ENCODE results near the gene BHLHE41. TPM values are rescaled to one million over a fixed set of nuclear protein-coding genes. Genes with fewer than 3 reads are reported as not detected.

BHLHE41 gene
- total and polyA plus RNA-seq, 2 donors: 0.61 to 9.8 TPM

DNA sequence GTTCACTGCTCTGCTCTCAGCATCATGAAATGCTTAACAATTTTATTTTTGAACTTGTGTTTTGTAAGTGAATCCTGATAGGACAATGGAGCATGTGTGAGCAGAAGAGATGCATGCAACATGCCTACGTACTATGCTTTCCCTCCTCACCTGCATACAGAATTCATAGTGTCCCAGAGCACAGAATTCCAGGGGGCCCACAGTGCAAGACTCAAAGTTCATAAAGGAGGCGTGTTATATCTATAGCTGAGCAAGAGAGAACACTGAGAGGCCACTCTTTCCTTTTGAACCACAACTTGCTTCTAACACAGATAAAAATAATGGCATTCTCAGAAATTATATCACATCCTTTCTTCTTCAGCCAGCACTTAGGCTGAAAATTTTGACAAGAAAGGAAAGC lies 28.8 kb downstream of the BHLHE41 start:
- Histone ChIP-seq H3K9me3 (ENCODE audit: control insufficient read depth in 2 of 2, insufficient read depth in 1 of 2, low read length in 1 of 2) (no peaks in the 10 kb centered on the region), H3K36me3 (ENCODE audit: control insufficient read depth in 2 of 2, insufficient read depth in 2 of 2, low read length in 1 of 2) (no peaks in the 10 kb centered on the region), H3K4me1 (ENCODE audit: control insufficient read depth in 2 of 2, insufficient read depth in 2 of 2, low read length in 2 of 2) (no peaks in the 10 kb centered on the region), H3K4me3 (ENCODE audit: low read length in 2 of 2) (no peak overlapping the region), H3K27me3 (ENCODE audit: control insufficient read depth in 2 of 2, insufficient read depth in 1 of 2, low read length in 1 of 2) (no peaks in the 10 kb centered on the region), H3K27ac (ENCODE audit: low read depth in 1 of 2, low read length in 1 of 2) (no peak overlapping the region)
- no peak for DNase-seq (ENCODE audit: low read depth in 6 of 9, low spot score in 9 of 9)
- WGBS: over 99% methylated on average over 2 of the region's 2 CpGs

DNA sequence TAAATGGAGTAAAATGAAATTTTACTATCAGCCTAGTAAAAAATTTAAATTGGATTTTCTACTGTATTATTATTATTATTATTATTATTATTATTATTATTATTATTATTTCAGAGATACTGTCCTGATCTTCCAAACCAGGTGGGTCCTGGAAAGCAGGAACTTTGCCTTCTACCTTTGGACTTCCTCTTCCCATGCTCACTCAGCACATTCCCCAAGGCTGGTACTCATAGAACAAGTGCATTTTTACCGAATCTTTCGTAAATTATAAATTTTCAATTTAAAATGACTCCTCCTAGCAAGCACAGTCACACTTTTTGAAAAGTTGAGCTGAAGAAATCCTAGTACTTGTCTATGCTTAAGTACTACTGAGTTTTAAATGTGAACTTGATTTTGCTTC lies 29.7 kb downstream of the BHLHE41 start:
- Histone ChIP-seq H3K4me1 (ENCODE audit: control insufficient read depth in 2 of 2, insufficient read depth in 2 of 2, low read length in 2 of 2) (no peaks in the 10 kb centered on the region), H3K27me3 (ENCODE audit: control insufficient read depth in 2 of 2, insufficient read depth in 1 of 2, low read length in 1 of 2) (no peaks in the 10 kb centered on the region), H3K27ac (ENCODE audit: low read depth in 1 of 2, low read length in 1 of 2) (no peak overlapping the region), H3K9me3 (ENCODE audit: control insufficient read depth in 2 of 2, insufficient read depth in 1 of 2, low read length in 1 of 2) (no peaks in the 10 kb centered on the region), H3K36me3 (ENCODE audit: control insufficient read depth in 2 of 2, insufficient read depth in 2 of 2, low read length in 1 of 2) (no peaks in the 10 kb centered on the region), H3K4me3 (ENCODE audit: low read length in 2 of 2) (no peak overlapping the region)
- 98% methylated on average over 2 of the region's 2 CpGs for WGBS
- no peak for DNase-seq (ENCODE audit: low read depth in 6 of 9, low spot score in 9 of 9)

DNA sequence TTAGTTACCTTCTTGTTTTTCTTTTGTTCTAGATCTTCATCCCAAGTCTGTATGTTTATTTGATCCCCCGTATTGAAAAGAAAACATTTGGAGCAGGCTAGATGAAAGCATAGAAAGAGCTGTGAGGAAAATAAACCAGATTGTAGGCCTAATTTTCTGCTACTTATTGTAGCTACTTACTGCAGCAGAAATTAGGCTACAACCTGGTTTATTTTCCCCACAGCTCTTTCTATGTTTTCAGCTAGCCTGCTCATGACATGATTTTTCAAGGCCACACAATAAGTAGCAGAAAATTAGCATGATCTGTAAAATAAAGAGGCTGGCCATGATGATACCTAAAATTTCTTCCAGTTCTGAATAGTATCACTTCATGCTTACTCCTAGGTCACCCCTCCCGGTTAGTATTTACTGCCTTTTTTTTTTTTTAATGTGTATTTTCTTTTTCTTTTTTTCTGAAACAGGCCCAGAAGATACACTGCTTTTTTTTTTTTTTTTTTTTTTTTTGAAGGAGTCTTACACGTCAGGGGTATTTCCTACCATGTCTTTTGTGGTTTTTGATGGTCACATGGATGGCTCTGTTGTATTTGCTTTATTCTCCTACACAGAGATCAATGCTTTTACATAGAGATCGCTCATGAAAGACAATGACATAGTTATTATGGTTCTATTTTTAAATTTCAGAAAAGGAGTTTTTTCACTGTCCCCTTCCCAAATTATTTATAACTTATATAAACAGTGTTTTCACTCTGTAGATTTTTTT lies 32.3 kb downstream of the BHLHE41 start:
- 71% methylated on average over 4 of the region's 4 CpGs for WGBS
- no peak for DNase-seq (ENCODE audit: low read depth in 6 of 9, low spot score in 9 of 9)

GRCh38 chr12:26091822-26092221 lies 33.0 kb downstream of the BHLHE41 start:
- Histone ChIP-seq H3K4me1 (ENCODE audit: control insufficient read depth in 2 of 2, insufficient read depth in 2 of 2, low read length in 2 of 2) (no peaks in the 10 kb centered on the region), H3K36me3 (ENCODE audit: control insufficient read depth in 2 of 2, insufficient read depth in 2 of 2, low read length in 1 of 2) (no peaks in the 10 kb centered on the region), H3K27me3 (ENCODE audit: control insufficient read depth in 2 of 2, insufficient read depth in 1 of 2, low read length in 1 of 2) (no peaks in the 10 kb centered on the region), H3K27ac (ENCODE audit: low read depth in 1 of 2, low read length in 1 of 2) (no peak overlapping the region), H3K9me3 (ENCODE audit: control insufficient read depth in 2 of 2, insufficient read depth in 1 of 2, low read length in 1 of 2) (no peaks in the 10 kb centered on the region), H3K4me3 (ENCODE audit: low read length in 2 of 2) (no peak overlapping the region)
- no peak for DNase-seq (ENCODE audit: low read depth in 6 of 9, low spot score in 9 of 9)
- 98% methylated on average over 6 of the region's 6 CpGs for WGBS

More for the DNA sequence above, 32.3 kb downstream of the BHLHE41 start:
- H3K9me3 ChIP-seq (ENCODE audit: control insufficient read depth in 2 of 2, insufficient read depth in 1 of 2, low read length in 1 of 2): no peaks in the 10 kb centered on the region
- H3K36me3 ChIP-seq (ENCODE audit: control insufficient read depth in 2 of 2, insufficient read depth in 2 of 2, low read length in 1 of 2): no peaks in the 10 kb centered on the region
- H3K4me3 ChIP-seq (ENCODE audit: low read length in 2 of 2): no peak overlapping the region
- H3K27me3 ChIP-seq (ENCODE audit: control insufficient read depth in 2 of 2, insufficient read depth in 1 of 2, low read length in 1 of 2): no peaks in the 10 kb centered on the region
- no peaks in the 10 kb centered on the region for H3K4me1 ChIP-seq (ENCODE audit: control insufficient read depth in 2 of 2, insufficient read depth in 2 of 2, low read length in 2 of 2)
- H3K27ac ChIP-seq (ENCODE audit: low read depth in 1 of 2, low read length in 1 of 2): no peak overlapping the region

DNA sequence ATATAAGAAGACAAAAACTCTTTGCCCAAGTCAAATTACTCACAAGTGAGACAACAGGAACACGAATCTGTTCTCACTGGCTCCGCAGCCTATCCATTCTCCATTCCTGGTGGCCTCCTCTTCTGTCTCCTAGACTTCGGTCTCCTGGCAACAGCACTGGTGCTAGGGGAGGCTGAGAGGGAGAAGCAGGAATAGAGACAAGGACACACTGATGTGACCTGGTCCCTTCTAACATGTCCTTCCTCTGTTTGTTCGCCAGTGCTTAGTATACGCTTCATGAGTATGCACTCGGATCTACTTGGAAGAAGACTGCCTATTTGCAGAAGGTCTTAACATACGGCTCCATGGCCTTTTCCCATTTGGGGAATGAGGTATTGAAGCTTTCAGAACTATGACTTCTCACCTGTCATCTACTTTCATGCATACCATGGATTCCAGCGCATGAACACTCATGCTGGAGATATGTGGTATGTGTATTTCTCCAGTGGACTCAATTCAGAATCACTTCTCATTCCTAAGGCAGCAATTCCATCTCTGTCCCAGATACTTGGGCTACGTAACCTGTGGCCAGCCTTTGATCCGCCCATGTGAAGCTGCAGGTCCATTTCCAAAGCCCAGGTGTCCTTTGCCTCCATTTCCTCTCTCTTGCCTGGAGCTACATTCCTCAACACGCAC lies 33.9 kb downstream of the BHLHE41 start:
- no peak for DNase-seq (ENCODE audit: low read depth in 6 of 9, low spot score in 9 of 9)
- H3K9me3 ChIP-seq (ENCODE audit: control insufficient read depth in 2 of 2, insufficient read depth in 1 of 2, low read length in 1 of 2): no peaks in the 10 kb centered on the region
- no peaks in the 10 kb centered on the region for H3K27me3 ChIP-seq (ENCODE audit: control insufficient read depth in 2 of 2, insufficient read depth in 1 of 2, low read length in 1 of 2)
- H3K4me1 ChIP-seq (ENCODE audit: control insufficient read depth in 2 of 2, insufficient read depth in 2 of 2, low read length in 2 of 2): no peaks in the 10 kb centered on the region
- 89% methylated on average over 11 of the region's 11 CpGs for whole genome bisulfite sequencing
- no peaks in the 10 kb centered on the region for H3K36me3 ChIP-seq (ENCODE audit: control insufficient read depth in 2 of 2, insufficient read depth in 2 of 2, low read length in 1 of 2)
- H3K4me3 ChIP-seq (ENCODE audit: low read length in 2 of 2): no peak overlapping the region
- H3K27ac ChIP-seq (ENCODE audit: low read depth in 1 of 2, low read length in 1 of 2): no peak overlapping the region

DNA sequence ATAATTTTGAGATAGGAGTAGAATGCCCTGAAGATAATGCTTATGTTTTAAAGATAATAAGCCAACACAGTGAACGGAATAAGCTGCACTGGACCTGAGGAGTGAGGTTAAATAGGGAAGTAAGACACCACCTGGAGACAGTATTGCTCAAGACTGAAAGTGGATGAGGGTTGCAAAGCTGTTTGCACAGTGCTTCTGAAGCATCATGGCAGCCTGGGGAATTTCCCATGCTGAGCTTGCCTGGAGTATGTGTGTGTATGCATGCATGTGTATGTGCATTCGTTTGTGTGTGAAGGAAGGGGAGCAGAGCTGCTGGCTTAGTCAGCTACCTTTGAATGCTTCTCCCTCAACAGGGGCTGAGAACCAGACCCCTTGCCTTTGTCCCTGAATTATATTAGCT lies 35.8 kb downstream of the BHLHE41 start:
- no peaks in the 10 kb centered on the region for H3K9me3 ChIP-seq (ENCODE audit: control insufficient read depth in 2 of 2, insufficient read depth in 1 of 2, low read length in 1 of 2)
- peak in 1 of 9 donors; percentile 18 for DNase-seq (ENCODE audit: low read depth in 6 of 9, low spot score in 9 of 9)
- no peak overlapping the region for H3K4me3 ChIP-seq (ENCODE audit: low read length in 2 of 2)
- no peaks in the 10 kb centered on the region for H3K4me1 ChIP-seq (ENCODE audit: control insufficient read depth in 2 of 2, insufficient read depth in 2 of 2, low read length in 2 of 2)
- no peaks in the 10 kb centered on the region for H3K36me3 ChIP-seq (ENCODE audit: control insufficient read depth in 2 of 2, insufficient read depth in 2 of 2, low read length in 1 of 2)
- no peaks in the 10 kb centered on the region for H3K27me3 ChIP-seq (ENCODE audit: control insufficient read depth in 2 of 2, insufficient read depth in 1 of 2, low read length in 1 of 2)
- 73% methylated on average over 2 of the region's 2 CpGs for WGBS
- H3K27ac ChIP-seq (ENCODE audit: low read depth in 1 of 2, low read length in 1 of 2): no peak overlapping the region

GRCh38 chr12:26086936-26087335 lies 37.9 kb downstream of the BHLHE41 start:
- H3K4me1 ChIP-seq (ENCODE audit: control insufficient read depth in 2 of 2, insufficient read depth in 2 of 2, low read length in 2 of 2): no peaks in the 10 kb centered on the region
- H3K4me3 ChIP-seq (ENCODE audit: low read length in 2 of 2): no peak overlapping the region
- no peaks in the 10 kb centered on the region for H3K27me3 ChIP-seq (ENCODE audit: control insufficient read depth in 2 of 2, insufficient read depth in 1 of 2, low read length in 1 of 2)
- DNase-seq (ENCODE audit: low read depth in 6 of 9, low spot score in 9 of 9): no peak
- H3K36me3 ChIP-seq (ENCODE audit: control insufficient read depth in 2 of 2, insufficient read depth in 2 of 2, low read length in 1 of 2): no peaks in the 10 kb centered on the region
- 97% methylated on average over 1 of the region's 1 CpG for WGBS
- no peak overlapping the region for H3K27ac ChIP-seq (ENCODE audit: low read depth in 1 of 2, low read length in 1 of 2)
- H3K9me3 ChIP-seq (ENCODE audit: control insufficient read depth in 2 of 2, insufficient read depth in 1 of 2, low read length in 1 of 2): peaks cover 0 to 2% of the 10 kb centered on the region in 2 donors

DNA sequence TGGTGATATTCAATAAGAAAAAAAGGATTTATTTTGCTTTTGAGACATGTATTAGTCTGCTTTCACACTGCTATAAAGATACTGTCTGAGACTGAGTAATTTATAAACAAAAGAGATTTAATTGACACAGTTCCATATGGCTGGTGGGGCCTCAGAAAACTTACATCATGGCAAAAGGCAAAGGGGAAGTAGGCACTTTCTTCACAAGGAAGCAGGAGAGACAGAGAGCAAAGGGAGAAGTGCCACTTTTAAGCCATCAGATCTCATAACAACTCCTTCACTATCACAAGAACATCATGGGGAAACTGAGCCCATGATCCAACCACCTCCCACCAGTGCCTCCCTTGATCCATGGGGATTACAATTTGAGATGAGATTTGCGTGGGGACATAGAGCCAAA lies 43.9 kb downstream of the BHLHE41 start:
- H3K27me3 ChIP-seq (ENCODE audit: control insufficient read depth in 2 of 2, insufficient read depth in 1 of 2, low read length in 1 of 2): no peaks in the 10 kb centered on the region
- no peaks in the 10 kb centered on the region for H3K36me3 ChIP-seq (ENCODE audit: control insufficient read depth in 2 of 2, insufficient read depth in 2 of 2, low read length in 1 of 2)
- no peaks in the 10 kb centered on the region for H3K4me1 ChIP-seq (ENCODE audit: control insufficient read depth in 2 of 2, insufficient read depth in 2 of 2, low read length in 2 of 2)
- H3K9me3 ChIP-seq (ENCODE audit: control insufficient read depth in 2 of 2, insufficient read depth in 1 of 2, low read length in 1 of 2): peaks cover 0 to 8% of the 10 kb centered on the region in 2 donors
- DNase-seq (ENCODE audit: low read depth in 6 of 9, low spot score in 9 of 9): no peak
- H3K27ac ChIP-seq (ENCODE audit: low read depth in 1 of 2, low read length in 1 of 2): no peak overlapping the region
- 96% methylated on average over 1 of the region's 1 CpG for WGBS
- H3K4me3 ChIP-seq (ENCODE audit: low read length in 2 of 2): no peak overlapping the region

DNA sequence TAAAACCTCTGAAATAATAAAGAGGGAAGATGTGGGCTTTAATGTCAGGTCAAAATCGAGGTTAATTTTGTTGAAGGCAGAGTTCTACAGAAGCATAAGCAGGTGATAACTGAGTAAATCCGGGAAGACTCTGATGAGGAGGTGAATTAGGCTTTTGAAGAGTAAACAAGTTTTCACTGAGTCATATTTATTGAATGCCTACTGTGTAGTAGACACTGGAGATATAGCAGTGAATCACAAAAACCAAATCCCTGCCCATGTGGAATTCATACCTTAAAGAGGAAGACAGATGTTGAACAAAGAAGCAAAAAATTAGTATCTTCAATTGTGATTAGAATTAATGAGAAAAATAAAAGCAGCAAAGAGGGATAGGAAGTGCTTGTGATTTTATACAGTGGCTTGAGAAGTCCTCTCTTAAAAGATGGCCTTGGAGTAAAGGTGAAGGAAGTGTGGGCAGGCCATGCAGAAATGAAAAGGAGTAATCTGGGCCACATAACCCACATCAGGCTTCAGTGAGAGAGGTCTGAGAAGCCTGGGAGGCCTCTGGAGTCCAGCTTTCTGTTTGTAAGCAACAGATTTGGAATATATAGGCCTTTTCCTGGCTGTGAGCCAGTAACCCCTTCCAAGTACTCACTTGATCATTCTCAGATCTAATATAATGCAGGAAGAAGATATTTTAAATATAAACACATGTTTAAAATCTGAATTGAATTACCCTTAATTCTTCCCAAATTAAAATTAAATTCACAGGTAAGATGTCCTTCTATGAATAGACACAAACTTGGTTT lies 46.7 kb downstream of the BHLHE41 start:
- Histone ChIP-seq H3K27ac (ENCODE audit: low read depth in 1 of 2, low read length in 1 of 2) (no peak overlapping the region), H3K4me3 (ENCODE audit: low read length in 2 of 2) (no peak overlapping the region), H3K27me3 (ENCODE audit: control insufficient read depth in 2 of 2, insufficient read depth in 1 of 2, low read length in 1 of 2) (no peaks in the 10 kb centered on the region), H3K4me1 (ENCODE audit: control insufficient read depth in 2 of 2, insufficient read depth in 2 of 2, low read length in 2 of 2) (no peaks in the 10 kb centered on the region), H3K9me3 (ENCODE audit: control insufficient read depth in 2 of 2, insufficient read depth in 1 of 2, low read length in 1 of 2) (peaks cover 0 to 8% of the 10 kb centered on the region in 2 donors), H3K36me3 (ENCODE audit: control insufficient read depth in 2 of 2, insufficient read depth in 2 of 2, low read length in 1 of 2) (no peaks in the 10 kb centered on the region)
- 94% methylated on average over 2 of the region's 2 CpGs for WGBS
- DNase-seq (ENCODE audit: low read depth in 6 of 9, low spot score in 9 of 9): no peak
